Natural killer cell (primary cell): ENCODE data around the gene CAND1. TPM values are rescaled to one million over a fixed set of nuclear protein-coding genes. Genes with fewer than 3 reads are reported as not detected.

Experiments
- ATAC-seq, 3 donors: fragments of 150-1000 bp in 2 of 3; fragments of 200-7000 bp in 1 of 3; cut with Tn5 transposase; 1 replicate in 1 of 3; 2 replicates in 2 of 3; pipeline ENCODE4 v1.10.0; 2021; ENCODE audit warnings: mild to moderate bottlenecking in 2 of 3, moderate library complexity in 2 of 3
- DNase-seq, 2 donors: peaks; one replicate each; pipeline versions ENCODE4 v3.0.0 to v3.0.0-alpha.2; 2013 to 2021; ENCODE audit warnings: mixed read lengths in 1 of 2
- H3K27ac ChIP-seq: one replicate; pipeline ENCODE4 v1.5.1; 2013; ENCODE audit warnings: mild to moderate bottlenecking, low read length
- H3K27me3 ChIP-seq: one replicate; pipeline ENCODE4 v1.6.1; 2013; ENCODE audit warnings: low read length; ENCODE audit not compliant: control insufficient read depth, insufficient read depth
- H3K36me3 ChIP-seq: one replicate; pipeline ENCODE4 v1.6.1; 2013; ENCODE audit warnings: low read length; ENCODE audit not compliant: control insufficient read depth, insufficient read depth
- H3K4me1 ChIP-seq: one replicate; pipeline ENCODE4 v1.6.1; 2013; ENCODE audit warnings: low read length; ENCODE audit not compliant: control insufficient read depth, insufficient read depth
- H3K4me3 ChIP-seq: one replicate; pipeline ENCODE4 v1.5.1; 2013; ENCODE audit warnings: low read length
- H3K9me3 ChIP-seq: one replicate; pipeline ENCODE4 v1.6.1; 2013; ENCODE audit warnings: low read length; ENCODE audit not compliant: control insufficient read depth, insufficient read depth
- H3K27ac Mint-ChIP-seq, 2 donors: one replicate each; pipeline ENCODE4 v1.8.0; 2022; ENCODE audit warnings: mild to moderate bottlenecking in 2 of 2, mixed read lengths in 2 of 2, moderate library complexity in 1 of 2
- H3K27me3 Mint-ChIP-seq, 2 donors: one replicate each; pipeline ENCODE4 v1.8.0; 2022; ENCODE audit warnings: low read depth in 2 of 2, mixed read lengths in 2 of 2
- H3K36me3 Mint-ChIP-seq: one replicate; pipeline ENCODE4 v1.8.0; 2022; ENCODE audit warnings: mixed read lengths
- H3K4me1 Mint-ChIP-seq, 2 donors: one replicate each; pipeline ENCODE4 v1.8.0; 2022; ENCODE audit warnings: mixed read lengths in 2 of 2
- H3K4me3 Mint-ChIP-seq: one replicate; pipeline ENCODE4 v1.8.0; 2022; ENCODE audit warnings: mild to moderate bottlenecking, moderate library complexity, mixed read lengths
- H3K9me3 Mint-ChIP-seq, 2 donors: one replicate each; pipeline ENCODE4 v1.8.0; 2022; ENCODE audit warnings: mixed read lengths in 2 of 2
- CTCF ChIP-seq: fragments of 200-600 bp; IDR thresholded peaks from one replicate; pipeline ENCODE4 v1.8.0; 2022; ENCODE audit warnings: antibody characterized with exemption
- WGBS: methylation state at CpG from one replicate; pipeline ENCODE4 v1.1.7; 2013; ENCODE audit warnings: missing lambda C conversion rate; ENCODE audit not compliant: insufficient coverage; 5-methylcytosine and 5-hydroxymethylcytosine counted together
- intact Hi-C: fragments of 100-400 bp; cut with micrococcal nuclease; formaldehyde crosslinking; loops from one replicate; pipeline ENCODE4 v1.14.2; 2022
- total RNA-seq, 4 donors: library from RNA; stranded (reverse); fragments of 120-200 nt in 1 of 4; gene quantifications; one replicate each; pipeline versions ENCODE4 v1.2.3 to v1.2.4, GENCODE V29; 2013 to 2022

CAND1 gene
- total RNA-seq, 3 donors from 2014 or later (not counting 1 experiment from before 2014, with no cell fraction given) = 103 to 118 (median 104) TPM

GRCh38 chr12:67326637-67327036, 57.5 kb downstream of the CAND1 start:
- no peaks in the 10 kb centered on the region for H3K36me3 Mint-ChIP-seq
- H3K4me3 ChIP-seq = no peak overlapping the region
- DNase-seq = no peak
- TF ChIP-seq CTCF = no peak
- ATAC-seq = no peak
- intact Hi-C loops = no loop called here
- H3K4me1 ChIP-seq = no peaks in the 10 kb centered on the region
- no peaks in the 10 kb centered on the region for H3K27me3 Mint-ChIP-seq
- H3K27ac ChIP-seq = no peak overlapping the region
- no peaks in the 10 kb centered on the region for H3K27me3 ChIP-seq
- H3K4me3 Mint-ChIP-seq = no peak overlapping the region
- H3K9me3 Mint-ChIP-seq = no peaks in the 10 kb centered on the region
- no peaks in the 10 kb centered on the region for H3K9me3 ChIP-seq
- no peaks in the 10 kb centered on the region for H3K36me3 ChIP-seq
- no peak overlapping the region for H3K27ac Mint-ChIP-seq
- H3K4me1 Mint-ChIP-seq = peaks cover 5 to 6% of the 10 kb centered on the region in 2 donors

GRCh38 chr12:67327466-67327865, 58.3 kb downstream of the CAND1 start:
- H3K27ac ChIP-seq = no peak overlapping the region
- Mint-ChIP-seq H3K27me3 (no peaks in the 10 kb centered on the region), H3K9me3 (no peaks in the 10 kb centered on the region), H3K36me3 (no peaks in the 10 kb centered on the region), H3K4me1 (peaks cover 5 to 6% of the 10 kb centered on the region in 2 donors), H3K27ac (no peak overlapping the region), H3K4me3 (no peak overlapping the region)
- H3K9me3 ChIP-seq = no peaks in the 10 kb centered on the region
- WGBS = 98% methylated on average over 2 of the region's 2 CpGs
- intact Hi-C loops = no loop called here
- DNase-seq (no peak), ATAC-seq (no peak)
- no peak overlapping the region for H3K4me3 ChIP-seq
- no peak for TF ChIP-seq CTCF
- H3K4me1 ChIP-seq = no peaks in the 10 kb centered on the region
- no peaks in the 10 kb centered on the region for H3K27me3 ChIP-seq
- no peaks in the 10 kb centered on the region for H3K36me3 ChIP-seq

GRCh38 chr12:67331123-67331522, 62.0 kb downstream of the CAND1 start:
- no peak for DNase-seq
- Mint-ChIP-seq H3K4me3 (no peak overlapping the region), H3K27me3 (no peaks in the 10 kb centered on the region), H3K9me3 (no peaks in the 10 kb centered on the region), H3K4me1 (peaks cover 5 to 6% of the 10 kb centered on the region in 2 donors), H3K27ac (no peak overlapping the region), H3K36me3 (peaks cover 3% of the 10 kb centered on the region)
- no peak overlapping the region for H3K27ac ChIP-seq
- TF ChIP-seq CTCF = no peak
- no peaks in the 10 kb centered on the region for H3K4me1 ChIP-seq
- H3K27me3 ChIP-seq = no peaks in the 10 kb centered on the region
- H3K4me3 ChIP-seq = no peak overlapping the region
- WGBS = 64% methylated on average over 1 of the region's 1 CpG
- intact Hi-C loops = no loop called here
- H3K36me3 ChIP-seq = no peaks in the 10 kb centered on the region
- peak in 1 of 3 donors; percentile 32 for ATAC-seq
- no peaks in the 10 kb centered on the region for H3K9me3 ChIP-seq

DNA sequence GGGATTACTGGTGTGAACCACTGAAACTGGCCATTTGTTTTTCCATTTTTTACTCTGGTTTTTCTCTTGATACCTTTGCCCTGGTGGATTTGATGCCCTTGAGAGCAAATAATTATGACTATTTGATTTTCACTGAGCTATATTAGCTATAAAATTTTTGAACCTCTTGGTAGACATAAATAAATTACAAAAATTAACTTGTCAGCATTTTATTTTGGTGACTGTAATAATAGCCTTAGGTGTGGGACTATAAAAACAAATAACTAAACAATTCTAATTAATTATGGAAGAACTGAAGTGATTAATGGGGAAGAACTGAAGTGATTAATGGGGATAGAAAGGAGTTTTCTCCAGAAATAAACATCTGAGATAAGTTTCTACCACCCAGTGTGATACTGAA, 62.7 kb downstream of the CAND1 start:
- DNase-seq (no peak), ATAC-seq (no peak)
- no peak overlapping the region for H3K27ac Mint-ChIP-seq
- H3K4me1 ChIP-seq = no peaks in the 10 kb centered on the region
- intact Hi-C loops = no loop called here
- H3K4me1 Mint-ChIP-seq = peaks cover 5 to 6% of the 10 kb centered on the region in 2 donors
- H3K27me3 ChIP-seq = no peaks in the 10 kb centered on the region
- no peak for TF ChIP-seq CTCF
- H3K27ac ChIP-seq = no peak overlapping the region
- H3K36me3 Mint-ChIP-seq = peaks cover 9% of the 10 kb centered on the region
- H3K27me3 Mint-ChIP-seq = no peaks in the 10 kb centered on the region
- H3K36me3 ChIP-seq = no peaks in the 10 kb centered on the region
- H3K4me3 ChIP-seq = no peak overlapping the region
- H3K9me3 Mint-ChIP-seq = no peaks in the 10 kb centered on the region
- H3K9me3 ChIP-seq = no peaks in the 10 kb centered on the region
- H3K4me3 Mint-ChIP-seq = no peak overlapping the region
